NB4 (cell line): ENCODE results near the gene GRIK2.

ENCODE experiments used
- DNase-seq: peaks from one replicate; pipeline ENCODE4 v3.0.0; 2010; ENCODE audit warnings: low read depth
- H3K4me3 ChIP-seq: one replicate; pipeline ENCODE4 v1.5.1; 2011; ENCODE audit warnings: mild to moderate bottlenecking, low read depth, low read length, moderate library complexity
- CTCF ChIP-seq: IDR thresholded peaks from one replicate; pipeline ENCODE4 v1.5.1; 2012; ENCODE audit warnings: low read depth, low read length
- MAX ChIP-seq: IDR thresholded peaks from 2 replicates; pipeline ENCODE4 v1.6.1; 2011; ENCODE audit warnings: low read depth, low read length
- MYC ChIP-seq: IDR thresholded peaks from 2 replicates; pipeline ENCODE4 v1.6.1; 2011; ENCODE audit warnings: low read depth, low read length
- POLR2A ChIP-seq: IDR thresholded peaks from 2 replicates; pipeline ENCODE4 v1.6.1; 2011; ENCODE audit warnings: mild to moderate bottlenecking; ENCODE audit not compliant: insufficient read length; ENCODE audit errors: extremely low read depth

GRIK2 gene

GRCh38 chr6:101550451-101550850 is 156.9 kb downstream of the GRIK2 start:
- TF ChIP-seq MAX (no peak), CTCF (no peak), MYC (no peak), POLR2A (no peak)

GRCh38 chr6:101554231-101554630 is 160.7 kb downstream of the GRIK2 start:
- TF ChIP-seq CTCF (no peak), POLR2A (no peak), MAX (no peak), MYC (no peak)
- H3K4me3 ChIP-seq = no peak overlapping the region
- DNase-seq = no peak

More at GRCh38 chr6:101550451-101550850, 156.9 kb downstream of the GRIK2 start:
- no peak overlapping the region for H3K4me3 ChIP-seq
- no peak for DNase-seq

GRCh38 chr6:101558712-101559111 is 165.2 kb downstream of the GRIK2 start:
- no peak for DNase-seq
- H3K4me3 ChIP-seq = no peak overlapping the region
- no peak for TF ChIP-seq MAX
- no peak for TF ChIP-seq POLR2A
- no peak for TF ChIP-seq CTCF
- no peak for TF ChIP-seq MYC

GRCh38 chr6:101572627-101573026 is 179.1 kb downstream of the GRIK2 start:
- no peak for DNase-seq
- no peak overlapping the region for H3K4me3 ChIP-seq
- TF ChIP-seq MAX (no peak), POLR2A (no peak), MYC (no peak), CTCF (no peak)

GRCh38 chr6:101577091-101577490 is 183.6 kb downstream of the GRIK2 start:
- H3K4me3 ChIP-seq = no peak overlapping the region
- TF ChIP-seq CTCF (no peak), POLR2A (no peak), MAX (no peak)
- DNase-seq = no peak

GRCh38 chr6:101578306-101578705 is 184.8 kb downstream of the GRIK2 start:
- TF ChIP-seq MAX (no peak), CTCF (no peak), MYC (no peak), POLR2A (no peak)
- H3K4me3 ChIP-seq = no peak overlapping the region
- no peak for DNase-seq
